PC-9 (cell line): ENCODE measurements around the gene TRIM43. TPM values are rescaled to one million over a fixed set of nuclear protein-coding genes. Genes with fewer than 3 reads are reported as not detected.
A peak's percentile ranks its signal among the peaks of the same experiment; 100 is the strongest.
"Not testable (repeated sequence)": the region's sequence is repeated elsewhere in the genome, so short reads cannot be mapped to it uniquely, and the experiment has no call there.

Experiments used
- BruUV-seq: library from RNA; stranded (reverse); fragments of 400-500 nt; replicated peaks from 2 replicates; lab custom pipeline; 2021; lab: Mats Ljungman, UMichigan
- CTCF ChIA-PET: fragments of 300-600 bp; sonication (Branson Sonifier 250); formaldehyde crosslinking; loops from one replicate; lab custom pipeline; 2022; ENCODE audit warnings: antibody characterized with exemption; lab: Charles Lee
- POLR2A ChIA-PET: fragments of 300-600 bp; sonication (Branson Sonifier 250); formaldehyde crosslinking; loops from one replicate; lab custom pipeline; 2022; ENCODE audit warnings: antibody characterized with exemption; ENCODE audit not compliant: unreplicated experiment; lab: Charles Lee
- DNase-seq, 2 experiments: peaks; one replicate each; pipeline versions ENCODE4 v3.0.0 to v3.0.0-alpha.2; 2015 to 2022; ENCODE audit warnings: mixed read lengths in 1 of 2
- H2AFZ ChIP-seq: fragments of 200-600 bp; sonication (generic); 2 replicates; pipeline ENCODE4 v1.8.1; 2017; ENCODE audit warnings: antibody characterized with exemption
- H3F3A ChIP-seq: fragments of 200-600 bp; sonication (generic); 2 replicates; pipeline ENCODE4 v1.8.1; 2017; ENCODE audit warnings: antibody characterized with exemption, mild to moderate bottlenecking, low read depth; ENCODE audit not compliant: insufficient read depth
- H3K27ac ChIP-seq: fragments of 200-600 bp; sonication (generic); 2 replicates; pipeline ENCODE4 v1.6.1; 2016; ENCODE audit warnings: mixed run types
- H3K27me3 ChIP-seq: fragments of 200-600 bp; sonication (generic); 2 replicates; pipeline ENCODE4 v1.6.1; 2016; ENCODE audit warnings: low read depth, mixed run types; ENCODE audit not compliant: insufficient read depth
- H3K36me3 ChIP-seq: fragments of 200-600 bp; sonication (generic); 2 replicates; pipeline ENCODE4 v1.6.1; 2016; ENCODE audit warnings: low read depth, mixed run types
- H3K4me1 ChIP-seq: fragments of 200-600 bp; sonication (generic); replicated peaks from 2 replicates; pipeline ENCODE4 v1.6.1; 2016; ENCODE audit warnings: mixed run types; ENCODE audit not compliant: insufficient read depth
- H3K4me2 ChIP-seq: fragments of 200-600 bp; sonication (generic); 2 replicates; pipeline ENCODE4 v1.6.1; 2017; ENCODE audit warnings: mixed run types
- H3K4me3 ChIP-seq: fragments of 200-600 bp; sonication (generic); 2 replicates; pipeline ENCODE4 v1.6.1; 2016; ENCODE audit warnings: mixed run types
- H3K79me2 ChIP-seq: fragments of 200-600 bp; sonication (generic); 2 replicates; pipeline ENCODE4 v1.6.1; 2017; ENCODE audit warnings: low read depth, mixed run types
- H3K9me2 ChIP-seq: fragments of 200-600 bp; sonication (generic); 2 replicates; pipeline ENCODE4 v1.8.1; 2017; ENCODE audit warnings: mild to moderate bottlenecking; ENCODE audit not compliant: insufficient read depth
- H3K9me3 ChIP-seq: fragments of 200-600 bp; sonication (generic); 2 replicates; pipeline ENCODE4 v1.8.1; 2016; ENCODE audit warnings: low read depth; ENCODE audit not compliant: insufficient read depth
- H4K20me1 ChIP-seq: fragments of 200-600 bp; sonication (generic); 2 replicates; pipeline ENCODE4 v1.8.1; 2017; ENCODE audit not compliant: insufficient read depth
- intact Hi-C: fragments of 100-400 bp; cut with micrococcal nuclease; formaldehyde crosslinking; loops from one replicate; pipeline ENCODE4 v1.10.0; 2022; ENCODE audit not compliant: unreplicated experiment
- total RNA-seq: library from RNA; stranded (reverse); gene quantifications from 2 replicates; pipeline ENCODE4 v1.2.3, GENCODE V29; 2021

Gene TRIM43
- total RNA-seq, 1 experiment from 2014 or later: not detected

DNA sequence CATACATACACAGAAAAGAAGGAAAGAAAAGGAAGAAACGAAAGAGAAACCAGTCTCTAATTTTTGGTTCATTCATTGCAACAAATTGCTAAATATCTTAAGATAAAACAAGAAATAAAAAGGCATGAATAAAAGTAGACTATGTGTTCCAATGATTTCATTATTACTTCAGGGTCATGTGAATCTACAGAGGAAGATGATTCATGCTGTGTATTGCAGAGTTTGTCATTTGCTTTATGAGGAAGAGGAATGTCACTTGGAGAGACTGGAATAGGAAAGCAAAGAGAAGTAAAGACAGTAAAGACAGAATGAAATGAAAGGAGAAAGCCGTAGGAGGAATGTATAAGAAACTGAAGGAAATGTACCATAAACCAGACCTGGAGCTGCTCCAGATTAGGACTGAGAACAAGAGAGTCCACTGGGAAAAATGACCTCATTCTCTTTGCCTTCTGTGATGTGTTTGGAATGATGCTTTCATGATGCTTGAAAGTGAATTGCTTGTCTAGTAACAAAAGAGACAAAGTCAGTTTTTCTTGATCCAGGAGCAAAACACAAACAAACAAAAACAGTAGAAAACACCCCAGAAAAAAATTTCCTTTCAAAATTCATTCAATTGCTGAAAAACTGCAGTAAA lies 41.9 kb downstream of the TRIM43 start:
- intact Hi-C loops, H3K9me2 ChIP-seq, H3K36me3 ChIP-seq, CTCF ChIA-PET, H3K4me1 ChIP-seq, H3K4me3 ChIP-seq, H3K9me3 ChIP-seq, H3F3A ChIP-seq, H3K4me2 ChIP-seq, H2AFZ ChIP-seq, POLR2A ChIA-PET, DNase-seq, H4K20me1 ChIP-seq, H3K27ac ChIP-seq, H3K79me2 ChIP-seq, BruUV-seq, H3K27me3 ChIP-seq: not testable (repeated sequence)

DNA sequence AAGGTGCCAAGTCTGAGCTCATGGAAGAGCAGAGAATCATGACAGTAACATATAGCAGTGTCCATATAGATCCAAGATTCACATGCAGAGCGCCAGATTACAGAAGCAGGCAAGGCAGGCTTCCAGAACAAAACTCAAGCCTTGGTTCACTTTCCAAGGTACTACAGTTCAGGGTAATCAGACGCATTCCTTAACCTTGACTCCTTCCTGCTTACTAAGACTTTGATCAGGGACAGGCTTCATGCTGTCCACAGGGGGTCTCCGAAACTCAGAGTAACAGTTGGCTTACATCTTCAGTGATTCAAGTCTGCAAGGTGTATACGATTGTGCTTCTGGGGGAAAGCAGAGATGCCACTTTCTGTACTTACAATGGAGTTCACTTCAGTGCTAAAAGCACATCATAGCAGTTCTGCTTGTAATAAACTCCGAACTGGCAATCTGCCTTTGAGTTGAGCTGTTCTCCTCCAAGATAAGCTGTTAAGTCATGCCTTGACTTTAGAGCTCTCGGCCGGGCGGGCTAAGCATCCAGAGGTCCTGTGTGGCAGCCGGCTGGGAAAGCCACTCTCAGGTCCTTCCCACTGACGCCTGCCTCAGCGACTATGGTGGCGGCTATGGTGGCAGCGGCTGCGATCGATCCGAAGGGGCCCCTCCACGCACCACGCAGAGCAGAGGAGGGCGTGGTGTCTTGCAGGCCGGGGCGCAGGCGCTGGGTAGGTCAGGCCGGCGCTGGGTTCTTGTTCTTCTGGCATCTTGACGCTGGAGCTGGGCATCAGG lies 48.9 kb downstream of the TRIM43 start:
- BruUV-seq, H3K27ac ChIP-seq, H3K4me3 ChIP-seq, H3K9me3 ChIP-seq, H3K9me2 ChIP-seq, POLR2A ChIA-PET, H3K79me2 ChIP-seq, H3K27me3 ChIP-seq, intact Hi-C loops, H2AFZ ChIP-seq, H4K20me1 ChIP-seq, CTCF ChIA-PET, H3K4me1 ChIP-seq, H3F3A ChIP-seq, H3K4me2 ChIP-seq, H3K36me3 ChIP-seq: not testable (repeated sequence)
- DNase-seq: peak in 1 of 2 experiments; percentile 8

DNA sequence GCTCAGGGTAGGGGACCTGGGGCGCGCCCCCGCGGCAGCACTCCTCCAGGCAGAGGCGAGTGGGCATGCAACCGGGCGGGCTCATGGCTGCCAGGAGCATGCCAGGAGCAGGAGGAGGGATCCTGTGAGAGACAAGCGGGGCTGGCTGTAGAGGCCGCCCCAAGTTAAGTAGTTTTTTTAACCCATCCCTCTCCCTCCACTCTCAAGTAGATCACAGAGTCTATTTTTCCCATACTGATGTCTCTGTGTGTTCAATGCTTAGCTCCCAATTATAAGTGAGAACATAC lies 49.4 kb downstream of the TRIM43 start:
- BruUV-seq, CTCF ChIA-PET, intact Hi-C loops: not testable (repeated sequence)

DNA sequence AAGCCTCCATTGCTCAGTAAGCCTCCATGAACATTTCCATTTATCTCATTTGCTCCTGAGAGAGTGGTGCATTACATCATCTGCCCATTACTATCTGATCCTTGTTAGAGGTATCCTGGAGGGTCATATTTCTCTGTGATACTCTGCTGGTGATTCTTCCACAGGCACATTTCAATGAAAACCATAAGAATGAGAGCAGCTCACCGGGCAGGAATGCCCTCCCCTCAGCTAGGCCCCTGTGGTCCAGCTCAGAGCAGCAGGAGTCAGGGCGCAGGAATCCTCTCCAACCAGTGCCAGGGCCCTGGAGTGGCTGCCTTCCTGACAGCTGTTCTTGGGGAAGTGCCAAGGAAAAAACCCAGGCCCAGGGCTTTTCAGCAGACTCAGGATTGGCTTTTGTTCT lies 50.0 kb downstream of the TRIM43 start:
- DNase-seq: peak; percentile 81 to 87
- H3K9me3 ChIP-seq, H3K79me2 ChIP-seq, intact Hi-C loops, BruUV-seq, H3K36me3 ChIP-seq, H3K9me2 ChIP-seq, POLR2A ChIA-PET, H3K4me2 ChIP-seq, H3K27me3 ChIP-seq, H2AFZ ChIP-seq, H3F3A ChIP-seq, H4K20me1 ChIP-seq, H3K4me3 ChIP-seq, CTCF ChIA-PET, H3K4me1 ChIP-seq: not testable (repeated sequence)
- peak overlapping the region; percentile 45; the same call in 1 of the 2 replicates for H3K27ac ChIP-seq

More for the DNA sequence above, 49.4 kb downstream of the TRIM43 start:
- H3K4me1 ChIP-seq, H4K20me1 ChIP-seq, H3K9me2 ChIP-seq, H3K27me3 ChIP-seq, H3K9me3 ChIP-seq, H3K27ac ChIP-seq, DNase-seq, H3K36me3 ChIP-seq, H3K4me3 ChIP-seq, POLR2A ChIA-PET, H3K4me2 ChIP-seq, H3K79me2 ChIP-seq, H2AFZ ChIP-seq, H3F3A ChIP-seq: not testable (repeated sequence)

DNA sequence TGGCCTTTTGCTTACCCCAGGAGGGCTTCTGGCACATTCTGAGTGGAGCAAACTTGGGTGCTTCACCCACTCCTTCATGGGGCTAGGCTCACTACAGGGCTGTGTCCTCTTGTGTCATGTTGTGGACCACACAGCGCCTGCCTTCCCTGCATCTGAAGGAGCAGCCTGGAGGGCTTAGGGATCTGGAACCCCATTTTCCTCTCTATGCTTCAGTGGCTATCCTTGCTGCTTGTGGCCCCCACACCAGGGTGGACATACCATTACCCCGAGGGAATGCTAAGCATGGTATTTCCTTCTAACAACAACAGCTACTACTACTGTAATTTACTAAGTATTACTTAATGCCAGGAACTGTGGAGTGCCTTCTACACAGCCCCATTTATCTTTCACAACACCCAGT lies 50.6 kb downstream of the TRIM43 start:
- H3K79me2 ChIP-seq, intact Hi-C loops, H3K4me3 ChIP-seq, H3K36me3 ChIP-seq, H4K20me1 ChIP-seq, DNase-seq, BruUV-seq, H3K27me3 ChIP-seq, H3K9me2 ChIP-seq, H3K4me1 ChIP-seq, H3K4me2 ChIP-seq, H3K27ac ChIP-seq, H3K9me3 ChIP-seq, H3F3A ChIP-seq, CTCF ChIA-PET, H2AFZ ChIP-seq, POLR2A ChIA-PET: not testable (repeated sequence)

DNA sequence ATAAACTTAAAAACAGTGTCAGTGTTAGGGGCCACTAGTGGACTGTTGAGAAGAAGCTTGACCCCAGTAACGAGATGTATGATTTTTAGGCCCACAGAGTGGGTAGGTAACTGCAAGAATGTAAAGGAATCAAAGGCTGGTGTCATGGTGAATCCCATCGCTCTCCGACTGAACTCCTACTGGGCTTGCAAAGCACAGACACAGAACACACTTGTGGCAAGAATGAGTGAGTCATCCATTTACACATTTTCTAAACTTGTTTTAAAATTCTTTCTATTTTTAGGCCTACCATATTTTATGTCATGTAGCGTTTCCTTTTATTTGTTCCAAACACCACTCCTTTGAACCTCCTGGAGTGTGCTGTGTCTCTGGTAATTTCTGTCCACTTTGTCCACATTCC lies 51.1 kb downstream of the TRIM43 start:
- H3K9me3 ChIP-seq, intact Hi-C loops, H3K9me2 ChIP-seq, H3K36me3 ChIP-seq, CTCF ChIA-PET, H4K20me1 ChIP-seq, DNase-seq, H3K4me3 ChIP-seq, H3K4me2 ChIP-seq, H3K27ac ChIP-seq, BruUV-seq, POLR2A ChIA-PET, H3K27me3 ChIP-seq, H3K79me2 ChIP-seq, H2AFZ ChIP-seq, H3K4me1 ChIP-seq, H3F3A ChIP-seq: not testable (repeated sequence)

DNA sequence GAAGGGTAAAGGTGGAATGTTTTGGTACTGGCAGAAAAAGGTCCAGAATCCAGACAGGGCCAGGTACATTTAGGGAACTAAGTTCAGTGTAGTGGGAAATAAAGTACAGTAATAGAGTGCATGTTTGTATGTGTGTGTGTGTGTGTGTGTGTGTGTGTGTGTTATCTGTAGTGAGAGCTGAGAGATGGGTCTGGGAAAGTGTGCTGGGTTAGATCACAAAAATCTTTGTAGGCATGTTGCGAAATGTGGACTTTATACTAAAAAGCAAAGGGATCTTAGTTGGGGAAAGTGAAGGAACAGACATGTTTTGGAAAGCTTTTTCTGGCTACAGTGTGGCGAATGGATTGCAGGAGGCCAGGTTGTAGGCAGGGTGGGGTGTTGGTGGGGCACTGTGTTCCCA lies 53.5 kb downstream of the TRIM43 start:
- intact Hi-C loops, CTCF ChIA-PET: not testable (repeated sequence)

More for the DNA sequence above, 53.5 kb downstream of the TRIM43 start:
- H3K36me3 ChIP-seq, BruUV-seq, POLR2A ChIA-PET, DNase-seq, H3K79me2 ChIP-seq, H3K4me1 ChIP-seq, H2AFZ ChIP-seq, H3K9me3 ChIP-seq, H3K27me3 ChIP-seq, H4K20me1 ChIP-seq, H3F3A ChIP-seq, H3K4me3 ChIP-seq, H3K27ac ChIP-seq, H3K9me2 ChIP-seq, H3K4me2 ChIP-seq: not testable (repeated sequence)
